Activated T-cell treated with anti-CD3 and anti-CD28 coated beads, Interleukin-2, amount 50 U/mL, for 72 hours (primary cell): ENCODE data around the gene PRDX5. TPM values are rescaled to one million over a fixed set of nuclear protein-coding genes. Genes with fewer than 3 reads are reported as not detected.

Source experiments
- ATAC-seq, 2 donors: fragments of 150-1000 bp; cut with Tn5 transposase; replicated peaks in 1 of 2; 2 replicates each; pipeline ENCODE4 v1.10.0; 2021; ENCODE audit warnings: moderate library complexity in 2 of 2, mild to moderate bottlenecking in 1 of 2
- DNase-seq, 2 donors: peaks; one replicate each; pipeline ENCODE4 v3.0.0; 2021 to 2022; ENCODE audit warnings: mixed read lengths in 1 of 2
- H3K27ac Mint-ChIP-seq: one replicate; pipeline ENCODE4 v1.8.0; 2022; ENCODE audit warnings: mild to moderate bottlenecking, moderate library complexity, mixed read lengths
- H3K27me3 Mint-ChIP-seq: one replicate; pipeline ENCODE4 v1.8.0; 2022; ENCODE audit warnings: low read depth, mixed read lengths
- H3K36me3 Mint-ChIP-seq, 2 donors: one replicate each; pipeline ENCODE4 v1.8.0; 2022; ENCODE audit warnings: mixed read lengths in 2 of 2, mild to moderate bottlenecking in 1 of 2; ENCODE audit not compliant: insufficient read depth in 2 of 2
- H3K4me1 Mint-ChIP-seq: one replicate; pipeline ENCODE4 v1.8.0; 2022; ENCODE audit warnings: low read depth, mixed read lengths
- H3K4me3 Mint-ChIP-seq, 2 donors: one replicate each; pipeline ENCODE4 v1.8.0; 2022; ENCODE audit warnings: mild to moderate bottlenecking in 2 of 2, mixed read lengths in 2 of 2, moderate library complexity in 2 of 2
- H3K9me3 Mint-ChIP-seq, 2 donors: one replicate each; pipeline ENCODE4 v1.8.0; 2022; ENCODE audit warnings: mixed read lengths in 2 of 2
- total RNA-seq, 2 donors: library from RNA; stranded (reverse); gene quantifications; one replicate each; pipeline ENCODE4 v1.2.3, GENCODE V29; 2022

The PRDX5 gene
- total RNA-seq, 2 donors from 2014 or later: 134 to 138 TPM

- peaks cover 2 to 15% of the 10 kb centered on the region in 2 donors for H3K36me3 Mint-ChIP-seq
- no peak for ATAC-seq
- H3K27ac Mint-ChIP-seq: no peak overlapping the region
Observed at GRCh38 chr11:64367931-64368672, 50.2 kb downstream of the PRDX5 start.

GRCh38 chr11:64368673-64369074, 50.8 kb downstream of the PRDX5 start:
- ATAC-seq: no peak
- H3K4me1 Mint-ChIP-seq: no peaks in the 10 kb centered on the region
- H3K27ac Mint-ChIP-seq: no peak overlapping the region
- H3K9me3 Mint-ChIP-seq: no peaks in the 10 kb centered on the region
- no peak for DNase-seq
- H3K36me3 Mint-ChIP-seq: peaks cover 2 to 15% of the 10 kb centered on the region in 2 donors
- H3K27me3 Mint-ChIP-seq: no peaks in the 10 kb centered on the region
- no peak overlapping the region for H3K4me3 Mint-ChIP-seq

More at GRCh38 chr11:64367931-64368672, 50.2 kb downstream of the PRDX5 start:
- no peaks in the 10 kb centered on the region for H3K27me3 Mint-ChIP-seq
- H3K4me3 Mint-ChIP-seq: no peak overlapping the region
- H3K4me1 Mint-ChIP-seq: no peaks in the 10 kb centered on the region
- no peak for DNase-seq
- H3K9me3 Mint-ChIP-seq: no peaks in the 10 kb centered on the region

- ATAC-seq: no peak
Observed at GRCh38 chr11:64369440-64370421, 51.8 kb downstream of the PRDX5 start.

GRCh38 chr11:64371201-64371600, 53.3 kb downstream of the PRDX5 start:
- DNase-seq: no peak
- Mint-ChIP-seq H3K27ac (no peak overlapping the region), H3K4me1 (no peaks in the 10 kb centered on the region)

More at GRCh38 chr11:64369440-64370421, 51.8 kb downstream of the PRDX5 start:
- H3K4me3 Mint-ChIP-seq: no peak overlapping the region
- no peak for DNase-seq
- no peaks in the 10 kb centered on the region for H3K9me3 Mint-ChIP-seq
- H3K36me3 Mint-ChIP-seq: peaks cover 0 to 15% of the 10 kb centered on the region in 2 donors
- H3K4me1 Mint-ChIP-seq: no peaks in the 10 kb centered on the region
- H3K27me3 Mint-ChIP-seq: no peaks in the 10 kb centered on the region
- H3K27ac Mint-ChIP-seq: no peak overlapping the region

More at GRCh38 chr11:64371201-64371600, 53.3 kb downstream of the PRDX5 start:
- Mint-ChIP-seq H3K9me3 (no peaks in the 10 kb centered on the region), H3K36me3 (peaks cover 0 to 14% of the 10 kb centered on the region in 2 donors), H3K4me3 (no peak overlapping the region), H3K27me3 (no peaks in the 10 kb centered on the region)
- no peak for ATAC-seq

Other genes starting within 250 kb of the PRDX5 start
- 10 to 100 TPM; 17.4 to 18.4 TPM for gene MACROD1, start 152.0 kb upstream of the PRDX5 start, total RNA-seq
- gene STIP1, start 131.9 kb upstream of the PRDX5 start, total RNA-seq: 100 to 1,000 TPM; 246 to 256 TPM
- gene FERMT3, start 111.4 kb upstream of the PRDX5 start, total RNA-seq: 100 to 1,000 TPM; 158 to 164 TPM
- 10 to 100 TPM; 19.7 to 25.5 TPM for gene TRPT1, start 91.9 kb upstream of the PRDX5 start, total RNA-seq
- gene NUDT22, start 91.8 kb upstream of the PRDX5 start, total RNA-seq: 10 to 100 TPM; 78.6 to 92.9 TPM
- gene DNAJC4, start 87.6 kb upstream of the PRDX5 start, total RNA-seq: 10 to 100 TPM; 42.2 to 54.1 TPM
- gene VEGFB, start 83.5 kb upstream of the PRDX5 start, total RNA-seq: 10 to 100 TPM; 65.4 to 67.3 TPM
- 10 to 100 TPM; 34.2 to 41.5 TPM for gene FKBP2, start 77.0 kb upstream of the PRDX5 start, total RNA-seq
- 100 to 1,000 TPM; 121 to 149 TPM for gene PPP1R14B, start 71.2 kb upstream of the PRDX5 start, total RNA-seq
- gene PLCB3, start 66.6 kb upstream of the PRDX5 start, total RNA-seq: 10 to 100 TPM in 1 of 2 donors, 1 to 10 TPM in 1; 9.1 to 10.5 TPM
- 10 to 100 TPM; 35.2 to 35.7 TPM for gene BAD, start 33.5 kb upstream of the PRDX5 start, total RNA-seq
- 10 to 100 TPM; 57.1 to 67.4 TPM for gene GPR137, start 32.3 kb upstream of the PRDX5 start, total RNA-seq
- under 1 TPM in 1 of 2 donors, not detected in 1; 0.35 TPM for gene KCNK4, start 26.8 kb upstream of the PRDX5 start, total RNA-seq
- gene CATSPERZ, start 17.8 kb upstream of the PRDX5 start, total RNA-seq: 1 to 10 TPM in 1 of 2 donors, under 1 TPM in 1; 0.53 to 1.1 TPM
- gene ESRRA, start 12.6 kb upstream of the PRDX5 start, total RNA-seq: 10 to 100 TPM; 40.5 to 42.4 TPM
- gene TRMT112, start 562 bp upstream of the PRDX5 start, total RNA-seq: 100 to 1,000 TPM; 145 to 154 TPM
- gene CCDC88B, start 22.1 kb downstream of the PRDX5 start, total RNA-seq: 100 to 1,000 TPM; 119 to 126 TPM
- gene RPS6KA4, start 41.0 kb downstream of the PRDX5 start, total RNA-seq: 10 to 100 TPM; 16.6 to 18.4 TPM
- not detected for gene SLC22A11, start 237.8 kb downstream of the PRDX5 start, total RNA-seq